Neural crest cell (in vitro differentiated cells): ENCODE data around the gene PRKAG1. TPM values are rescaled to one million over a fixed set of nuclear protein-coding genes. Genes with fewer than 3 reads are reported as not detected.

ENCODE experiments used
- DNase-seq: peaks from one replicate; pipeline ENCODE4 v3.0.0; 2021; ENCODE audit warnings: low read depth, mixed read lengths, low spot score
- H3K27ac Mint-ChIP-seq: one replicate; pipeline ENCODE4 v1.8.0; 2021; ENCODE audit warnings: mild to moderate bottlenecking, mixed read lengths; ENCODE audit not compliant: unreplicated experiment
- H3K27me3 Mint-ChIP-seq: 2 replicates; pipeline ENCODE4 v1.8.0; 2021; ENCODE audit warnings: low read depth, mild to moderate bottlenecking, mixed read lengths
- H3K36me3 Mint-ChIP-seq: 2 replicates; pipeline ENCODE4 v1.8.0; 2021; ENCODE audit warnings: low read depth, mild to moderate bottlenecking, mixed read lengths
- H3K4me1 Mint-ChIP-seq: 2 replicates; pipeline ENCODE4 v1.8.0; 2021; ENCODE audit warnings: mixed read lengths
- H3K4me3 Mint-ChIP-seq: one replicate; pipeline ENCODE4 v1.8.0; 2021; ENCODE audit warnings: mild to moderate bottlenecking, mixed read lengths
- H3K9me3 Mint-ChIP-seq: 2 replicates; pipeline ENCODE4 v1.8.0; 2021; ENCODE audit warnings: mixed read lengths
- CTCF ChIP-seq: fragments of 200-600 bp; sonication (generic); conservative IDR thresholded peaks from 2 replicates; pipeline ENCODE4 v1.5.0; 2021; ENCODE audit warnings: antibody characterized with exemption, mild to moderate bottlenecking
- total RNA-seq: library from RNA; stranded (reverse); gene quantifications from 2 replicates; pipeline ENCODE4 v1.2.1, GENCODE V29; 2021

PRKAG1 gene
- total RNA-seq, 1 donor from 2014 or later = 58.5 TPM

- Mint-ChIP-seq H3K27me3 (no peaks in the 10 kb centered on the region), H3K9me3 (no peaks in the 10 kb centered on the region), H3K4me1 (peaks cover 26% of the 10 kb centered on the region), H3K27ac (peak overlapping the region; percentile 97), H3K36me3 (no peaks in the 10 kb centered on the region), H3K4me3 (peak overlapping the region; percentile 99)
- no peak for DNase-seq
- no peak for TF ChIP-seq CTCF
Observed at GRCh38 chr12:49019120-49019430, 499 bp upstream of the PRKAG1 start.

- H3K27me3 Mint-ChIP-seq = no peaks in the 10 kb centered on the region
Observed at GRCh38 chr12:49017891-49018260, 700 bp downstream of the PRKAG1 start.

GRCh38 chr12:49015196-49015595 is 3.4 kb downstream of the PRKAG1 start:
- Mint-ChIP-seq H3K4me1 (peaks cover 26% of the 10 kb centered on the region), H3K9me3 (no peaks in the 10 kb centered on the region), H3K4me3 (peak overlapping the region; percentile 78), H3K36me3 (no peaks in the 10 kb centered on the region), H3K27ac (no peak overlapping the region), H3K27me3 (no peaks in the 10 kb centered on the region)
- TF ChIP-seq CTCF = no peak
- no peak for DNase-seq

More at GRCh38 chr12:49017891-49018260, 700 bp downstream of the PRKAG1 start:
- TF ChIP-seq CTCF = no peak
- Mint-ChIP-seq H3K36me3 (no peaks in the 10 kb centered on the region), H3K4me3 (peak overlapping the region; percentile 99), H3K27ac (peak overlapping the region; percentile 99), H3K4me1 (peaks cover 26% of the 10 kb centered on the region), H3K9me3 (no peaks in the 10 kb centered on the region)
- no peak for DNase-seq

- H3K9me3 Mint-ChIP-seq = no peaks in the 10 kb centered on the region
- no peaks in the 10 kb centered on the region for H3K27me3 Mint-ChIP-seq
- TF ChIP-seq CTCF = no peak
- H3K4me1 Mint-ChIP-seq = peaks cover 21% of the 10 kb centered on the region
- H3K27ac Mint-ChIP-seq = no peak overlapping the region
- H3K4me3 Mint-ChIP-seq = peak overlapping the region; percentile 78
- DNase-seq = no peak
- H3K36me3 Mint-ChIP-seq = no peaks in the 10 kb centered on the region
Observed at GRCh38 chr12:49014547-49014946, 4.0 kb downstream of the PRKAG1 start.

GRCh38 chr12:49013428-49013827 is 5.1 kb downstream of the PRKAG1 start:
- Mint-ChIP-seq H3K4me1 (peaks cover 14% of the 10 kb centered on the region), H3K36me3 (no peaks in the 10 kb centered on the region), H3K27me3 (no peaks in the 10 kb centered on the region), H3K27ac (no peak overlapping the region), H3K4me3 (no peak overlapping the region), H3K9me3 (no peaks in the 10 kb centered on the region)
- no peak for TF ChIP-seq CTCF
- DNase-seq = no peak

- Mint-ChIP-seq H3K36me3 (no peaks in the 10 kb centered on the region), H3K27me3 (no peaks in the 10 kb centered on the region), H3K4me3 (no peak overlapping the region), H3K9me3 (no peaks in the 10 kb centered on the region), H3K4me1 (peaks cover 8% of the 10 kb centered on the region), H3K27ac (no peak overlapping the region)
- no peak for TF ChIP-seq CTCF
- DNase-seq = no peak
Observed at GRCh38 chr12:49012739-49013138, 5.8 kb downstream of the PRKAG1 start.
